Posterior vena cava (tissue), 2 donors: Measurements from ENCODE around the gene IMMP2L. TPM values are rescaled to one million over a fixed set of nuclear protein-coding genes. Genes with fewer than 3 reads are reported as not detected.
"Not testable (repeated sequence)": the region's sequence is repeated elsewhere in the genome, so short reads cannot be mapped to it uniquely, and the experiment has no call there.

Experiments used
- DNase-seq: peaks from one replicate; pipeline ENCODE4 v3.0.0-alpha.2; 2020; ENCODE audit warnings: low spot score
- intact Hi-C, 2 donors: fragments of 100-400 bp; cut with DNase I; formaldehyde crosslinking; loops; one replicate each; pipeline versions ENCODE4 v1.14.1 to v1.14.2; 2022 to 2023
- total RNA-seq, 2 donors: library from RNA; stranded (reverse); fragmentation: NEBNext Ultra II Directional; extraction: Animal tissue kit (Norgen Biotek cat#: 25700); gene quantifications; one replicate each; pipeline ENCODE4 v1.2.1, GENCODE V29; 2021
- donor health status: DM: yes; HTN: yes; CAD: no.
- donor health status: DM: yes; HTN: yes; CAD: no.

IMMP2L gene
- total RNA-seq, 2 donors from 2014 or later: 15.9 to 20.5 TPM

DNA sequence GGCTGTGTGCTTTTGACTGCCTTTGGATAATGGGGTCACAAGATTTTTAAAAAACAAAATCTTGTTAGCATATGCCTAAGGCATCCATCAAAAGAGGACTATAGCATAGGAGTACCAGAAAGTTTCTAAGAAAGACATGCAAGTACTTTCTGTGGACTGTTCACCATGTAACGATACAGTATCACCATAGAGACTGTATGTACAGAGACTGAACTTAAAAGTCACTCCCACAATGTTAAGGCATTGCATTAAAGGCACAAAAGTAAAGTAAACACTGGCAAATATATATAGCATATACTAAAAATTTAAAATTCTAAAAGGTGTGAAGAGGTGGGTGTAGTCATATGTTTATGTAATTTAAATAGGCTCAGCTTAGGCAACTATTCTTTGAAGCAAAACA is 190.9 kb downstream of the IMMP2L start:
- intact Hi-C loops: no loop called here
- DNase-seq: no peak

DNA sequence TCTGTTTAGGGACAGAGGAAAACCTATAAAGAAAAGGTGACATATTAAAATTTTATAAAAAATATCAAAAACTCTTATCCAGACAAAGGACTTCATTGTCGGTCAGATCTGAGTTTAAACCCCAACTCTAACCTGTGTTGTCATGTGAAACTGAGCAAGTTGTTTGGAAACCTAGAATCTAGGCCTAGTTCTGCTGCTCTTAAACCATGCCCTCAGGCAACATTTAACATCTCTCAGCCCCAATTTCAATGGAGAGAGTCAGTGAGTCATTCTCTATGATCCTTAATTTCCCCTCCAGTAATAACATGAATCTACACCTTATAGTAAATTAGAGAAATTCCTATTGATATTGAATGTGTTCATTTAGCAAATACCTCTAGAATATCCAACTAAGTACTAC is 192.3 kb downstream of the IMMP2L start:
- intact Hi-C loops: no loop called here
- DNase-seq: no peak

- intact Hi-C loops: no loop called here
- DNase-seq: no peak
These were observed 193.8 kb downstream of the IMMP2L start for GRCh38 chr7:111368381-111369065.

DNA sequence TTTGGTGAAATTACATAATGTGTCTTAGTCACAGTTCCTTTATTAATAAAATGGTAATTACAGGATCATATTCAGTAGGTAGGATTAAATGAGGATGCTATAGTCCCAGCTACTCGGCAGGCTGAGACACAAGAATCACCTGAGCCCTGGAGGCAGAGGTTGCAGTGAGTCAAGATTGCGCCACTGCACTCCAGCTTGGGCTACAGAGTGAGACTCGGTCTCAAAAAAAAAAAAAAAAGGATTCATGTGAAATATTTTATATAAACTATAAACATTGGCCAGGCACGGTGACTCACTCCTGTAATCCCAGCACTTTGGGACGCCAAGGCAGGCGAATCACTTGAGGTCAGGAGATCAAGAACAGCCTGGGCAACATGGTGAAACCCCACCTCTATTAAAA is 197.9 kb downstream of the IMMP2L start:
- no peak for DNase-seq
- intact Hi-C loops: no loop called here

DNA sequence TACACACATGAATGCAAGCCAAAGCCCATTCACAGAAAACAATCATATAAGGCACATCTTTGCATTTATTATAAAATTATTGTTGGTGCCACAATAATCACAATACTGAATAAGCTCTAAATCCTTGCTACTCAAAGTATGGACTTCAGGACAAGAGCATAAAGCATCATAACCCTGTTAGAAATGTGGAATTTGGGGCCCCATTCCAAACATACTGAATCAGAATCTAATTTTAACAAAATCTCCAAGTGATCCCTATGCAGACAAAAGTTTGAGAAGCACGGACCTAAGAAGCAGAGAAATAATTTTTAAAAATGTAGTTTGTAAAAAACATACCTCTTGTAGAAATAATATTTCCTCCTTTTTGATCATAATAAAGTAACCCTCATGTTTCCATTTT is 199.2 kb downstream of the IMMP2L start:
- no peak for DNase-seq
- intact Hi-C loops: no loop called here

- no peak for DNase-seq
- intact Hi-C loops: no loop called here
These were observed 199.7 kb downstream of the IMMP2L start for GRCh38 chr7:111362506-111363054.

DNA sequence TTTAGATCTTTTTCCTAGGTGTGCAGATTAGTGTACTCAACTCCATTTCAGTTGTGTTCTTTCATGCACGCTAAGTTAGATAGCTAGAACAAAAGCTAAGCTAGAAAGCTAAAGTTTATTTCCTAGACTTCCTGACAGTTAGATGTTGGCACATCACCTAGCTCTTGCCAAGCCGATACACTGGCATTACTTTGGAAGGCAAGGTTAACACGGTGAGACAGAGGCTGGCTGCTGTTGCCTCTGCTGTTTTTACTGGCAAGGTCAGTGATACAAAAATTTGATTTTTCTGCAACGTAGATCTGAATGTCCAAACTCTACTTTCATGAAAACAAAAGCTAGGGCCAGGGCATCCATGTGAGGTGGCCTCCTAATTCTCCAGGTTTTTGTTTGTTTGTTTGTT is 203.4 kb downstream of the IMMP2L start:
- DNase-seq: no peak
- intact Hi-C loops: no loop called here

DNA sequence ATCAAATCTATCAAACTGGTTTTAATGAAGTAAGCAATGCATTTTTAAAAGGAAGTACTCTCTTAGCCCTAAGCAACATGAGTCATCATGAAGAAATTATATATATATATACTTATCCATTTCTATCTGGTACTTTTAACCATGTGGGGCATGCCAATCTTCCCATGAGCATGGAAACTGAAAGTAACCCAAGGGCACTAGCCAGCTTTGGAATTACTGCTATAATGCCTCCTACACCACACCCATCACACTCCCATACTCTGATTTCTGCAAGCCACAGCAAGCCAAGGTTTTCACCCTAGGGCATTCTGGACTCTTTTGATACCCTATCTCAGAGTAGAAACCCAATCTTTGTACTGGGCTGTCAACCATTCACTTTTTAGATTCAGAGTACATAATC is 204.6 kb downstream of the IMMP2L start:
- intact Hi-C loops: no loop called here
- no peak for DNase-seq

- DNase-seq: no peak
- intact Hi-C loops: no loop called here
These were observed 205.4 kb downstream of the IMMP2L start for GRCh38 chr7:111356941-111357340.

DNA sequence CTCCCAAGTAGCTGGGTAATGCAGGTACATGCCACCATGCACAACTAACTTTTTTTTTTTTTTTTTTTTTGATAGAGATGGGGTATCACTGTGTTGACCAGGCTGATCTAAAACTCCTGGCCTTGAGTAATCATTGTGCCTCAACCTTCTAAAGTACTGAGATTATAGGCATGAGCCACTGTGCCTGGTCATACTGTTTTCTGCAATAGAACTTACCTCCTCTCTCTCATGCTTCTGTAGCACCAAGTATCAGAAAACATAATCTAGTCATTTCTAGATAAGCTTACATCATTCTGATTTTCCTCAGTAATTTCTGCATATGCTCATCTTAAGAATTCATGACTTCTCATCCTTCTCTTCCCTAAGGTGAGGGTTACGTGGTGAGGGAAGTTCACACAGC is 210.0 kb downstream of the IMMP2L start:
- DNase-seq: no peak
- intact Hi-C loops: no loop called here

GRCh38 chr7:111346219-111346618 is 216.1 kb downstream of the IMMP2L start:
- DNase-seq: no peak
- intact Hi-C loops: no loop called here

GRCh38 chr7:111343017-111343416 is 219.3 kb downstream of the IMMP2L start:
- intact Hi-C loops: no loop called here
- no peak for DNase-seq

DNA sequence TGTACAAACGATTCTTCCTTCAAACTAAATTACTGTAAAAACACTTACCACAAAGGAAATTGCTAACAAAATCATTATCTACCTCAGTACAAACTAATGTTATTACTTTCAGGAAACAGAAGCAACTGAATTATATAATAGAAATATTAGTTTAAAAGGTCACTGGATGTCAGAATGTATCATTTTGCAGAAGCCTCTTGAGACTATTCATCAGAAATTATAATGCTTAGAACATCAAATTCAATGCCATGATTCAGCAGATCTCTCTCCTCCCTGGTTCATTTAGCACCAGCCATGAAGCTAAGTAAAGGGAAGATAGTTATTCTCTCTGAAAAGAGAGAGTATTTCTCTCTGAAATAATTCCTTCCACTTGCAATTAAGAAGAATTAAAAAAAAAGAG is 223.3 kb downstream of the IMMP2L start:
- no peak for DNase-seq
- intact Hi-C loops: no loop called here

DNA sequence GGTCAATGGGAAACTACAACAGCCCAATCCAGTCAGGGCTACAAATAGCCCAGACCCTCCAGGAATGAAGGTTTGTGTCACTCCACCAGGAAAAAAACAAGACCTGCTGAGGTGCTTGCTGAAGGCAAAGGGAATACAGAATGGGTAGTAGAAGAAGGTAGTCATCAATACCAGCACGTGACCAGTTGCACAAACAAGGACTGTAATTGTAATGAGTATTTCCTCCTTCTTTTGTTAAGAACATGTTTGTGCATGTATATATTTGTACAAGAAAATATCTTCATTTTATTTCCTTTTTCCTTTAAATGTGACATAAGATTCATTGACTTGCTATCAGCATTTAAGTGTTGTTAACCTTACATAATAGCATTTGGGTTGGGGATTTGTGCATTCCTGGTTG is 229.3 kb downstream of the IMMP2L start:
- intact Hi-C loops: no loop called here
- no peak for DNase-seq

DNA sequence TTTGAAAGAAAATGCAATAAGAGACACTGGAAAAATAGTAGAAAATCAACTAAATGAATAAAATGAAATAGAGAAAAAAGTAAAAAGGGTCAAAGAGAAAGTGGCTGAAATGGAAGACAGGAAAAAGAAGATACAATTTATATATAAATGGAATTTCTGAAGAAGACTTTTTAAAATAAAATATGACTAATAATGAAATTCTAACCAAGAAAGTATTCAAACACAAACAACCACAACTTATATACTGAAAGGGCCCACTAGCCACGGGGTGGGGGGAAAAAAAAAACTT is 232.1 kb downstream of the IMMP2L start:
- no peak for DNase-seq
- intact Hi-C loops: no loop called here

GRCh38 chr7:111329367-111330234 is 232.7 kb downstream of the IMMP2L start:
- DNase-seq: no peak
- intact Hi-C loops: no loop called here

GRCh38 chr7:111328487-111328886 is 233.8 kb downstream of the IMMP2L start:
- intact Hi-C loops: no loop called here
- no peak for DNase-seq

DNA sequence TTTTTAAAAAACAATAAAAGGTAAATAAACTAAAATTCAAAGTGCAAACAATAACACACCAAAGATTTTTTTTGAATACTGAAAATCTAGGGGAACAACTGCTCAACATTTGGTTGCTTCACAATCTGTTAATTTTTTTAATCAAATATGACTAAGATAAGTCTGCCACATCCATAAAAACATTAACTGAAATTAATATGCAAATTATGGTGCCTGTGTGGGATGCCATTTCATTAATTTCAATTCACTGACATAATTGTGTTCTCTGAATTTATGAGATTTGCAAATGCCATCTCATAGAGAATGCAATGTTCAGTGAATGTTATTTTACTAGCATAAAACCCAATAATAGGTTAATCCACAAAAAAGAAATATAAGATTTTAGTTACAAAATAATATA is 237.5 kb downstream of the IMMP2L start:
- intact Hi-C loops: no loop called here
- DNase-seq: no peak

- DNase-seq: no peak
- intact Hi-C loops: no loop called here
These were observed 238.1 kb downstream of the IMMP2L start for GRCh38 chr7:111324228-111324627.

GRCh38 chr7:111323670-111324069 is 238.6 kb downstream of the IMMP2L start:
- intact Hi-C loops, DNase-seq: not testable (repeated sequence)

DNA sequence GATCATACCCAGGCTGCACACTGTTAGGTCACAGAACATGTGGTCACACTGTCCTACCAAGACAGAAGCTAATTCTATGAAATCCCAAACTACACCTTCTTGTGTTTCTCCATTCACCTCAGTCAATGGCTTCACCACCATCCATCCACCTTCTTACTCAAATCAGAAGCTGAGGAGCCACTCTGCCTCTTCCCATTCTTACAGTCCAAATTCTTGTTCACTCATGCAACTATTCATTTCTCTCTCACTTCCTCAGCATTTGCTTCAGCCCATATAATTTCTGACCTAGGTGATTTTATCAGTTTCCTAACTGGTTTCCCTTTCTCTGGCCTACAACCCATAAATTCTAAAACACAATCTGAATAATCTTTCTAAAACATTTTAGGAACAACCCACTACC is 242.2 kb downstream of the IMMP2L start:
- no peak for DNase-seq
- intact Hi-C loops: no loop called here
